Heart right ventricle (tissue), 16 donors: ENCODE data around the gene HNMT. TPM values are rescaled to one million over a fixed set of nuclear protein-coding genes. Genes with fewer than 3 reads are reported as not detected.

Experiments used
- ATAC-seq, 8 donors: fragments of 200-7000 bp; cut with Tn5 transposase; one replicate each; pipeline ENCODE4 v1.9.1; 2020; ENCODE audit warnings: mild to moderate bottlenecking in 8 of 8, moderate library complexity in 8 of 8, moderate number of reproducible peaks in 1 of 8
- DNase-seq, 2 donors: peaks; one replicate each; pipeline ENCODE4 v3.0.0-alpha.2; 2020
- H3K27ac ChIP-seq, 10 donors: fragments of 200-600 bp; sonication (generic) in 2 of 10; one replicate each; pipeline versions ENCODE4 v1.5.0 to v1.8.0; 2020 to 2022; ENCODE audit warnings: mild to moderate bottlenecking in 3 of 10
- H3K27me3 ChIP-seq, 7 donors: fragments of 200-600 bp; one replicate each; pipeline ENCODE4 v1.8.0; 2021 to 2022; ENCODE audit warnings: mild to moderate bottlenecking in 2 of 7
- H3K36me3 ChIP-seq, 9 donors: fragments of 200-600 bp; sonication (generic) in 1 of 9; one replicate each; pipeline versions ENCODE4 v1.5.0 to v1.8.0; 2020 to 2022; ENCODE audit warnings: mild to moderate bottlenecking in 2 of 9
- H3K4me1 ChIP-seq, 9 donors: fragments of 200-600 bp; sonication (generic) in 1 of 9; one replicate each; pipeline versions ENCODE4 v1.5.0 to v1.8.0; 2020 to 2022; ENCODE audit warnings: mild to moderate bottlenecking in 4 of 9
- H3K4me3 ChIP-seq, 10 donors: fragments of 200-600 bp; sonication (generic) in 2 of 10; one replicate each; pipeline versions ENCODE4 v1.5.0 to v1.8.0; 2020 to 2022; ENCODE audit warnings: mild to moderate bottlenecking in 7 of 10, moderate library complexity in 2 of 10
- H3K9me3 ChIP-seq, 11 donors: fragments of 200-600 bp in 10 of 11; sonication (generic) in 2 of 11; one replicate each; pipeline versions ENCODE4 v1.5.0 to v1.8.0; 2013 to 2022; ENCODE audit warnings: mild to moderate bottlenecking in 2 of 11, control low read depth in 1 of 11, moderate library complexity in 1 of 11
- WGBS, 2 donors: extraction: QIAGEN DNeasy Blood & Tissue Kit; methylation state at CpG; one replicate each; pipeline ENCODE4 v1.1.7; 2013; ENCODE audit warnings: inconsistent platforms in 1 of 2; 5-methylcytosine and 5-hydroxymethylcytosine counted together
- intact Hi-C, 10 donors: fragments of 100-400 bp; cut with DNase I; formaldehyde crosslinking; loops; one replicate each; pipeline versions ENCODE4 v1.11.1 to v1.14.2; 2022
- polyA plus RNA-seq, 2 donors: library from polyadenylated mRNA; stranded (reverse); fragments of 200-250 nt; gene quantifications; one replicate each; pipeline ENCODE4 v1.2.3, GENCODE V29; 2013
- total RNA-seq, 10 donors: library from RNA; stranded (reverse); fragmentation: NEBNext Ultra II Directional in 3 of 10; extraction: Animal tissue kit (Norgen Biotek cat#: 25700) in 3 of 10; gene quantifications; one replicate each; pipeline versions ENCODE4 v1.2.1 to v1.2.4, GENCODE V29; 2021 to 2023
- TF ChIP-seq, protein P1 (sequence below), 9 donors: fragments of 200-600 bp; sonication (generic) in 2 of 9; IDR thresholded peaks; one replicate each; pipeline versions ENCODE4 v1.5.0 to v1.8.0; 2021 to 2022; ENCODE audit warnings: antibody characterized with exemption in 9 of 9, mild to moderate bottlenecking in 5 of 9, moderate library complexity in 1 of 9
- donor health status: Arrhythmogenic right ventricular cardiomyopathy.
- donor health status: ischemic (EF 13 %, LVEDD 7.1; RV severe dilation, severe dysfunction).
- donor health status: healthy with polysubstance abuse.
- donor health status: DM: no; HTN: yes; CAD: no.
- donor health status: DM: no; HTN: no; CAD: no.
- donor health status: ischemic (EF 25% LVEDD 6.9; RV normal size, moderate dysfunction).
- donor health status: ischemic (EF 25% LVEDD 5.7; RV mildly dilated, moderate dysfunction).
- donor health status: healthy.
- donor health status: DM: yes; HTN: yes; CAD: no.
- donor health status: Ischemic cardiomyopathy.
- donor health status: ischemic (EF 35%, LVEDD 5.7; RV mildly dilated, moderate dysfunction).
- donor health status: nonischemic (EF 11% LVEDD 7.7; RV severe dilation, severe dysfunction).
- donor health status: DM: yes; HTN: yes; CAD: no.
- donor health status: PGD.
- donor health status: ischemic (EF 29% LVEDD 5.4; RV normal size, mild dysfunction).
- donor health status: nonischemic (EF 23%, LVEDD 6.1; RV moderate dilation, normal function).

The HNMT gene
- total and polyA plus RNA-seq, 12 donors, result 7.2 to 24.9 (median 10.6) TPM

DNA sequence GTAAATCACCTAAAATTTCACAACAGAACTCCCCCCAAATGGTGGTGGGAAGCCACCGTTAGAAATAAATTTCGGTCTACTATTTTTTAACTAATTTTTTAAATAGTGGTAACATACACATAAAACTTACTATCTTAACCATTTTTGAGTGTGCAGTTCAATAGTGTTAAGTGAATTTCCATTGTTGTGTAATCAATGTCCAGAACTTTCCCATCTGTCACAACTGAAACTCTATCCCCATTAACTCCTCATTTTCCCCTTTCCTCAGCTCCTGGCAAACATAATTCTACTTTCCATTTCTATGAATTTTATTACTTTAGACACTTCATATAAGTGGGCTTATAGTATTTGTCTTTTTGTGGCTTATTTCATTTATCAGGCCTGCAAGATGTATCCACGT is 34.1 kb upstream of the HNMT start:
- ATAC-seq, result no peak
- intact Hi-C loops, result no loop called here
- 92 to 93% methylated on average over 3 of the region's 3 CpGs for WGBS, 2 donors
- Histone ChIP-seq H3K36me3 (no peaks in the 10 kb centered on the region), H3K27ac (no peak overlapping the region), H3K9me3 (no peaks in the 10 kb centered on the region), H3K4me1 (peaks cover 0 to 9% (median 0%) of the 10 kb centered on the region in 9 donors), H3K4me3 (no peak overlapping the region), H3K27me3 (no peaks in the 10 kb centered on the region)
- TF ChIP-seq, protein P1, sequence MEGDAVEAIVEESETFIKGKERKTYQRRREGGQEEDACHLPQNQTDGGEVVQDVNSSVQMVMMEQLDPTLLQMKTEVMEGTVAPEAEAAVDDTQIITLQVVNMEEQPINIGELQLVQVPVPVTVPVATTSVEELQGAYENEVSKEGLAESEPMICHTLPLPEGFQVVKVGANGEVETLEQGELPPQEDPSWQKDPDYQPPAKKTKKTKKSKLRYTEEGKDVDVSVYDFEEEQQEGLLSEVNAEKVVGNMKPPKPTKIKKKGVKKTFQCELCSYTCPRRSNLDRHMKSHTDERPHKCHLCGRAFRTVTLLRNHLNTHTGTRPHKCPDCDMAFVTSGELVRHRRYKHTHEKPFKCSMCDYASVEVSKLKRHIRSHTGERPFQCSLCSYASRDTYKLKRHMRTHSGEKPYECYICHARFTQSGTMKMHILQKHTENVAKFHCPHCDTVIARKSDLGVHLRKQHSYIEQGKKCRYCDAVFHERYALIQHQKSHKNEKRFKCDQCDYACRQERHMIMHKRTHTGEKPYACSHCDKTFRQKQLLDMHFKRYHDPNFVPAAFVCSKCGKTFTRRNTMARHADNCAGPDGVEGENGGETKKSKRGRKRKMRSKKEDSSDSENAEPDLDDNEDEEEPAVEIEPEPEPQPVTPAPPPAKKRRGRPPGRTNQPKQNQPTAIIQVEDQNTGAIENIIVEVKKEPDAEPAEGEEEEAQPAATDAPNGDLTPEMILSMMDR (IDR thresholded peaks at IDR 0.05), result no peak
- no peak for DNase-seq

- H3K27me3 ChIP-seq, result no peaks in the 10 kb centered on the region
- H3K4me3 ChIP-seq, result no peak overlapping the region
- no peaks in the 10 kb centered on the region for H3K9me3 ChIP-seq
- intact Hi-C loops, result no loop called here
- no peak for DNase-seq
- H3K36me3 ChIP-seq, result no peaks in the 10 kb centered on the region
- no peak overlapping the region for H3K27ac ChIP-seq
- ATAC-seq, result no peak
- TF ChIP-seq, protein P1 (IDR thresholded peaks at IDR 0.05), result no peak
- 46 to 62% methylated on average over 1 of the region's 1 CpG for WGBS, 2 donors
- H3K4me1 ChIP-seq, result no peaks in the 10 kb centered on the region
Measured at GRCh38 chr2:137935591-137935990, 28.7 kb upstream of the HNMT start.

DNA sequence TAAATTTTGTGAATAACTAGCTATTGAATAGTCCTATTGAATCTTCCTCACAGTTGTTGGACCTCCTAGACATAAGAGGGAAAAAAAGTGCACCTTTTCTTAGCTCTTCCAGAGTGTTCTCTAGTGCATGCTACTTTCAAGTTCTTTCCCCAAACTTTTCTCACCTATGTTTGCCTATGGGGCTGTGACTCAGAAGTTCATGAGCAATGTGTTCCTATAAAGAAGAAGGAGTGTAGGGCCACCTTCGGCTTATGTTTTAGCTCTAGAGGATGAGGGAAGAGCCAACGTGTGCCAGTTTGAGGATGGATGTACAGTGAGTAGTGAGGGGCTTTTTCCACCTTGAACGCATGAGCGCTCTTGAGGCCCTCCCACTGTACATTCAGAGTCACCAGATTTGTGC is 27.0 kb upstream of the HNMT start:
- Histone ChIP-seq H3K4me3 (no peak overlapping the region), H3K27me3 (no peaks in the 10 kb centered on the region), H3K27ac (no peak overlapping the region), H3K4me1 (no peaks in the 10 kb centered on the region), H3K9me3 (no peaks in the 10 kb centered on the region), H3K36me3 (no peaks in the 10 kb centered on the region)
- ATAC-seq (no peak), DNase-seq (no peak)
- TF ChIP-seq, protein P1 (IDR thresholded peaks at IDR 0.05), result no peak
- WGBS, 2 donors, result 80 to 94% methylated on average over 4 of the region's 4 CpGs
- intact Hi-C loops, result no loop called here

DNA sequence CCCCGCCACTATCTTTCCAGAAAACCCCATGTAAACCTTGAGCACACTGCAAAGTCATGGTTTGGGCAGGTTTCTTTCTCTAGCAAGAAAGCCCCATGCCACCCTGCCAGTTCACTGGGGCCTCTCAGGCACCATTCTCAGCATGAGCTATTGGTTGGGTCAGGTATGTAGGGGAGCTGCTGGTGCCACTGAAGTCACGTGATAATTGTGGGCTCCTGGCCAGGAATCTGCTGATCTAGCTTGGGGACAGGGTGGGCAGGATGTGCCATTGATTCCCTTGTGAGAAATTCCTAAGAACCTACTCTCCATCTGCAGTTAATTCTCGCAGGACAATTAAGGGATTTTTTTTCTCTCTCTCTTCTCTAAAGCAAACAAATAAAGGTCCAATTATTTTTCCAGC is 26.5 kb upstream of the HNMT start:
- Histone ChIP-seq H3K4me3 (no peak overlapping the region), H3K36me3 (no peaks in the 10 kb centered on the region), H3K9me3 (no peaks in the 10 kb centered on the region), H3K27me3 (no peaks in the 10 kb centered on the region), H3K4me1 (no peaks in the 10 kb centered on the region), H3K27ac (no peak overlapping the region)
- WGBS, 2 donors, result 55 to 69% methylated on average over 3 of the region's 3 CpGs
- TF ChIP-seq, protein P1 (IDR thresholded peaks at IDR 0.05), result no peak
- DNase-seq, result no peak
- ATAC-seq, result no peak
- intact Hi-C loops, result no loop called here

- no peaks in the 10 kb centered on the region for H3K9me3 ChIP-seq
- DNase-seq (no peak), ATAC-seq (no peak)
- 64 to 70% methylated on average over 4 of the region's 4 CpGs for whole genome bisulfite sequencing, 2 donors
- H3K4me3 ChIP-seq, result no peak overlapping the region
- H3K36me3 ChIP-seq, result no peaks in the 10 kb centered on the region
- no peaks in the 10 kb centered on the region for H3K4me1 ChIP-seq
- TF ChIP-seq, protein P1 (IDR thresholded peaks at IDR 0.05), result no peak
- no peaks in the 10 kb centered on the region for H3K27me3 ChIP-seq
- intact Hi-C loops, result no loop called here
- H3K27ac ChIP-seq, result no peak overlapping the region
Measured at GRCh38 chr2:137938204-137938603, 26.1 kb upstream of the HNMT start.
